Cardiac fibroblast (primary cell): Measurements from ENCODE around the gene EMP1.

Experiments
- DNase-seq, 2 donors: peaks; one replicate each; pipeline versions ENCODE4 v3.0.0 to v3.0.0-alpha.2; 2010; ENCODE audit warnings: low read depth in 2 of 2
- H3K4me3 ChIP-seq, 2 donors: replicated peaks in 1 of 2; 1 replicate in 1 of 2; 2 replicates in 1 of 2; pipeline ENCODE4 v1.5.1; 2011; ENCODE audit warnings: low read depth in 2 of 2, low read length in 2 of 2, mild to moderate bottlenecking in 2 of 2, moderate library complexity in 1 of 2
- TF ChIP-seq, protein P1 (sequence below): IDR thresholded peaks from one replicate; pipeline ENCODE4 v1.5.1; 2011; ENCODE audit warnings: low read depth, mild to moderate bottlenecking, low read length, inconsistent platforms

The EMP1 gene

GRCh38 chr12:13153180-13153579 lies 43.3 kb upstream of the EMP1 start:
- no peak for DNase-seq
- TF ChIP-seq, protein P1, sequence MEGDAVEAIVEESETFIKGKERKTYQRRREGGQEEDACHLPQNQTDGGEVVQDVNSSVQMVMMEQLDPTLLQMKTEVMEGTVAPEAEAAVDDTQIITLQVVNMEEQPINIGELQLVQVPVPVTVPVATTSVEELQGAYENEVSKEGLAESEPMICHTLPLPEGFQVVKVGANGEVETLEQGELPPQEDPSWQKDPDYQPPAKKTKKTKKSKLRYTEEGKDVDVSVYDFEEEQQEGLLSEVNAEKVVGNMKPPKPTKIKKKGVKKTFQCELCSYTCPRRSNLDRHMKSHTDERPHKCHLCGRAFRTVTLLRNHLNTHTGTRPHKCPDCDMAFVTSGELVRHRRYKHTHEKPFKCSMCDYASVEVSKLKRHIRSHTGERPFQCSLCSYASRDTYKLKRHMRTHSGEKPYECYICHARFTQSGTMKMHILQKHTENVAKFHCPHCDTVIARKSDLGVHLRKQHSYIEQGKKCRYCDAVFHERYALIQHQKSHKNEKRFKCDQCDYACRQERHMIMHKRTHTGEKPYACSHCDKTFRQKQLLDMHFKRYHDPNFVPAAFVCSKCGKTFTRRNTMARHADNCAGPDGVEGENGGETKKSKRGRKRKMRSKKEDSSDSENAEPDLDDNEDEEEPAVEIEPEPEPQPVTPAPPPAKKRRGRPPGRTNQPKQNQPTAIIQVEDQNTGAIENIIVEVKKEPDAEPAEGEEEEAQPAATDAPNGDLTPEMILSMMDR, result no peak
- H3K4me3 ChIP-seq, result no peak overlapping the region

DNA sequence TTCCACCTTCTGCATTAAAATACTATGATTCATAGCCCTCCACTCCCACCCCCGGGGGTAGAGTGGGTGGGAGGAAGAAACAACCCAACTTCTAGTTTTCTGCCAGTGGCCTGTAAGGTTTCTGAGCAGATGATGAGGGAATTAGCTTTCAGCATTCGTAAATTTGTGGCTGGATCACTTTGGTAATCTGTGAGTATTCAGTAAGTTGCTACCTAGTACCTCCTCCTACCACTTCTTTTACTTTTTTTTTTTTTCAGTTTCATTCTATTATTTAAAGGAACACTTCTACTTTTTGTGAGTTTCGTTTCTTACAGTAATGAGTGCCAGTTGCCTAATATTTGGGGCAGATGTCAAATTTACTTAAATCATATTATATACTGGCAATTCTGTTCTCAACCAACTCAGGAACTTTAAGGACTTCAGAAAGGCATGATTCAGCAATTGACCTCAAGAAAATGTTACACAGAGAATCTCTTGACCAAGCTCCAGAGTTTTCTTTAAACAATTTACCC lies 42.4 kb upstream of the EMP1 start:
- H3K4me3 ChIP-seq, result no peak overlapping the region
- peak in 1 of 2 donors; percentile 41 for DNase-seq
- TF ChIP-seq, protein P1, result no peak

- no peak for DNase-seq
- H3K4me3 ChIP-seq, result no peak overlapping the region
- TF ChIP-seq, protein P1, result no peak
These were observed 41.7 kb upstream of the EMP1 start for GRCh38 chr12:13154831-13155230.

- H3K4me3 ChIP-seq, result no peak overlapping the region
- peak in 1 of 2 donors; percentile 47 for DNase-seq
- TF ChIP-seq, protein P1, result no peak
These were observed 40.2 kb upstream of the EMP1 start for GRCh38 chr12:13156277-13156676.

DNA sequence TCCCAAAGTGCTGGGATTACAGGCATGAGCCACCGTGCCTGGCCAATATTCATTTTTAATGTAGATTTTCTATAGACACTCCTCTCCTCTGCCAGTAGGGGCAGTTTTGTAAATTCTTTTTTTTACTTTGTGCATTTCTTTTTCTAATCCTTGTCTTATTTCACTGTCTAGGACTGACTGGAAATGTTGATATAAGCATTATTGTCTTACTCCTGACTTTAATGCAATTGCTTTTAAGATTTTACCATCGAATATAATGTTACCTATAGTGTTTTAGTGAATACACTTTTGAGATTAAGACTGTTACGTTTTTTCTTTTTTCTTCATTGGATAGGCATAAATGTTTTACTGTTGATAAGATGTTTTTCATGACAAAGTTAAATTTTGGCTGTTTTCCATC lies 35.4 kb upstream of the EMP1 start:
- no peak for DNase-seq
- TF ChIP-seq, protein P1, result peak; percentile 25
- no peak overlapping the region for H3K4me3 ChIP-seq

- no peak overlapping the region for H3K4me3 ChIP-seq
- TF ChIP-seq, protein P1, result no peak
These were observed 33.6 kb upstream of the EMP1 start for GRCh38 chr12:13162904-13163303.

More at GRCh38 chr12:13162904-13163303, 33.6 kb upstream of the EMP1 start:
- DNase-seq, result no peak
